B cell (primary cell): ENCODE measurements around the gene PARP8. TPM values are rescaled to one million over a fixed set of nuclear protein-coding genes. Genes with fewer than 3 reads are reported as not detected.

Experiments used
- ATAC-seq: fragments of 200-7000 bp; cut with Tn5 transposase; one replicate; pipeline ENCODE4 v1.10.0; 2021; ENCODE audit warnings: low read depth, mild to moderate bottlenecking, moderate number of reproducible peaks, moderate library complexity
- CTCF ChIA-PET: fragments of 350-600 bp; sonication (Branson Sonifier 250); formaldehyde crosslinking; loops from one replicate; lab custom pipeline; 2021; ENCODE audit warnings: antibody characterized with exemption, inconsistent platforms; lab: Charles Lee
- POLR2A ChIA-PET: fragments of 350-600 bp; sonication (Branson Sonifier 250); formaldehyde crosslinking; loops from one replicate; lab custom pipeline; 2021; ENCODE audit warnings: antibody characterized with exemption; lab: Charles Lee
- DNase-seq: peaks from one replicate; pipeline ENCODE4 v3.0.0; 2013
- H2AFZ ChIP-seq: 2 replicates; pipeline ENCODE4 v1.6.1; 2012; ENCODE audit warnings: mild to moderate bottlenecking, low read depth, low read length; ENCODE audit not compliant: insufficient read depth, poor library complexity, severe bottlenecking
- H3K27ac ChIP-seq, 2 donors: 1 replicate in 1 of 2; 2 replicates in 1 of 2; pipeline ENCODE4 v1.5.1; 2012 to 2013; ENCODE audit warnings: low read length in 2 of 2, mild to moderate bottlenecking in 2 of 2, moderate library complexity in 1 of 2
- H3K27me3 ChIP-seq, 4 experiments: fragments of 200-600 bp in 1 of 4; sonication (generic) in 1 of 4; replicated peaks in 1 of 4; 1 replicate in 2 of 4; 2 replicates in 2 of 4; pipeline versions ENCODE4 v1.6.1 to v1.7.0; 2013 to 2016; ENCODE audit warnings: low read length in 3 of 4, mild to moderate bottlenecking in 2 of 4, mixed read lengths in 1 of 4, moderate library complexity in 1 of 4; ENCODE audit not compliant: insufficient read depth in 4 of 4, control insufficient read depth in 3 of 4; ENCODE audit errors: control extremely low read depth in 1 of 4
- H3K36me3 ChIP-seq, 2 experiments: replicated peaks in 1 of 2; 1 replicate in 1 of 2; 2 replicates in 1 of 2; pipeline versions ENCODE4 v1.6.1 to v1.7.1; 2013; ENCODE audit warnings: low read length in 1 of 2; ENCODE audit not compliant: insufficient read depth in 2 of 2, control insufficient read depth in 1 of 2; ENCODE audit errors: control extremely low read depth in 1 of 2, extremely low read depth in 1 of 2
- H3K4me1 ChIP-seq, 2 donors: fragments of 200-600 bp in 1 of 2; sonication (generic) in 1 of 2; 1 replicate in 1 of 2; 2 replicates in 1 of 2; pipeline versions ENCODE4 v1.5.1 to v1.6.1; 2013 to 2017; ENCODE audit warnings: low read length in 2 of 2; ENCODE audit not compliant: control insufficient read depth in 2 of 2, insufficient read depth in 2 of 2
- H3K4me2 ChIP-seq: replicated peaks from 2 replicates; pipeline ENCODE3; 2012; ENCODE audit warnings: mild to moderate bottlenecking, low read depth, low read length; ENCODE audit not compliant: poor library complexity, severe bottlenecking
- H3K4me3 ChIP-seq, 5 experiments: fragments of 200-600 bp in 1 of 5; sonication (generic) in 1 of 5; 1 replicate in 3 of 5; 2 replicates in 2 of 5; pipeline versions ENCODE4 v1.5.1 to v1.7.0; 2011 to 2016; ENCODE audit warnings: low read length in 4 of 5, mild to moderate bottlenecking in 4 of 5, low read depth in 2 of 5, control low read depth in 1 of 5, moderate library complexity in 1 of 5; ENCODE audit not compliant: insufficient read depth in 1 of 5; ENCODE audit errors: control extremely low read depth in 1 of 5, extremely low read depth in 1 of 5
- H3K79me2 ChIP-seq: fragments of 200-600 bp; sonication (generic); one replicate; pipeline ENCODE4 v1.6.0; 2016; ENCODE audit warnings: low read length; ENCODE audit not compliant: control insufficient read depth, insufficient read depth
- H3K9ac ChIP-seq: fragments of 200-600 bp; sonication (generic); 2 replicates; pipeline ENCODE4 v1.6.1; 2017; ENCODE audit warnings: mild to moderate bottlenecking, low read length, moderate library complexity
- H3K9me3 ChIP-seq, 3 donors: one replicate each; pipeline versions ENCODE4 v1.6.1 to v1.7.1; 2013; ENCODE audit warnings: low read length in 2 of 3; ENCODE audit not compliant: control insufficient read depth in 2 of 3, insufficient read depth in 1 of 3; ENCODE audit errors: control extremely low read depth in 1 of 3
- H4K20me1 ChIP-seq: 2 replicates; pipeline ENCODE4 v1.6.0; 2012; ENCODE audit warnings: mild to moderate bottlenecking, low read length; ENCODE audit not compliant: insufficient read depth, control insufficient read depth, poor library complexity, severe bottlenecking
- H3K27ac Mint-ChIP-seq: one replicate; pipeline ENCODE4 v1.8.0; 2021; ENCODE audit warnings: mixed read lengths
- H3K27me3 Mint-ChIP-seq: one replicate; pipeline ENCODE4 v1.8.0; 2021; ENCODE audit warnings: mixed read lengths
- H3K4me1 Mint-ChIP-seq: one replicate; pipeline ENCODE4 v1.8.0; 2021; ENCODE audit warnings: mixed read lengths
- H3K4me3 Mint-ChIP-seq: one replicate; pipeline ENCODE4 v1.8.0; 2021; ENCODE audit warnings: mixed read lengths
- H3K9me3 Mint-ChIP-seq: one replicate; pipeline ENCODE4 v1.8.0; 2022; ENCODE audit warnings: mixed read lengths; ENCODE audit not compliant: insufficient read depth
- EZH2 ChIP-seq: IDR thresholded peaks from 2 replicates; pipeline ENCODE4 v1.6.1; 2012; ENCODE audit warnings: borderline replicate concordance, low read depth, mild to moderate bottlenecking, moderate library complexity, low read length; ENCODE audit not compliant: insufficient read depth, poor library complexity, severe bottlenecking
- WGBS: methylation state at CpG from one replicate; pipeline ENCODE4 v1.1.5; 2013; ENCODE audit warnings: missing lambda C conversion rate; ENCODE audit not compliant: insufficient coverage; 5-methylcytosine and 5-hydroxymethylcytosine counted together
- intact Hi-C: fragments of 100-400 bp; cut with micrococcal nuclease; formaldehyde crosslinking; loops from one replicate; pipeline ENCODE4 v1.10.0; 2022
- polyA plus RNA-seq: library from polyadenylated mRNA; depleted of rRNA; stranded (reverse); fragments of >200 nt; gene quantifications from 2 replicates; pipeline ENCODE4 v1.2.3, GENCODE V29; 2012
- total RNA-seq, 2 donors: library from RNA; stranded (reverse); fragments of 120-200 nt in 1 of 2; gene quantifications; 1 replicate in 1 of 2; 2 replicates in 1 of 2; pipeline versions ENCODE4 v1.2.3 to v1.2.4, GENCODE V29; 2013 to 2022
- TF ChIP-seq, protein P1 (sequence below): fragments of 200-600 bp; IDR thresholded peaks from one replicate; pipeline ENCODE4 v1.8.0; 2022; ENCODE audit warnings: antibody characterized with exemption, mild to moderate bottlenecking

The PARP8 gene
- total and polyA plus RNA-seq, 2 donors (not counting 1 experiment from before 2014, with no cell fraction given): 36.2 to 83.6 TPM

GRCh38 chr5:50853151-50853550, 186.7 kb downstream of the PARP8 start:
- Histone ChIP-seq H3K4me1 (peaks cover 42 to 47% of the 10 kb centered on the region in 2 donors), H3K27me3 (no peaks in the 10 kb centered on the region), H3K36me3 (no peaks in the 10 kb centered on the region), H2AFZ (peak overlapping the region; percentile 6), H3K9me3 (no peaks in the 10 kb centered on the region), H3K9ac (no peak overlapping the region), H3K4me2 (peak overlapping the region; percentile 54), H3K4me3 (no peak overlapping the region), H3K79me2 (no peaks in the 10 kb centered on the region), H3K27ac (peak overlapping the region; percentile 2 to 68), H4K20me1 (no peaks in the 10 kb centered on the region)
- TF ChIP-seq EZH2: no peak
- intact Hi-C loops: no loop called here
- H3K4me3 Mint-ChIP-seq: peak overlapping the region; percentile 6
- POLR2A ChIA-PET: no interaction called here
- peaks cover 60% of the 10 kb centered on the region for H3K4me1 Mint-ChIP-seq
- CTCF ChIA-PET: interaction anchor here (1.0 to 1.3 kb wide), 2 partner anchors 105 to 412 kb away, joined by 3 to 4 read pairs; partner anchors contain the start of gene EMB
- WGBS: 34% methylated on average over 2 of the region's 4 CpGs
- no peaks in the 10 kb centered on the region for H3K9me3 Mint-ChIP-seq
- peak overlapping the region; percentile 50 for H3K27ac Mint-ChIP-seq
- H3K27me3 Mint-ChIP-seq: no peaks in the 10 kb centered on the region
- DNase-seq (peak; percentile 83), ATAC-seq (peak; percentile 88)

DNA sequence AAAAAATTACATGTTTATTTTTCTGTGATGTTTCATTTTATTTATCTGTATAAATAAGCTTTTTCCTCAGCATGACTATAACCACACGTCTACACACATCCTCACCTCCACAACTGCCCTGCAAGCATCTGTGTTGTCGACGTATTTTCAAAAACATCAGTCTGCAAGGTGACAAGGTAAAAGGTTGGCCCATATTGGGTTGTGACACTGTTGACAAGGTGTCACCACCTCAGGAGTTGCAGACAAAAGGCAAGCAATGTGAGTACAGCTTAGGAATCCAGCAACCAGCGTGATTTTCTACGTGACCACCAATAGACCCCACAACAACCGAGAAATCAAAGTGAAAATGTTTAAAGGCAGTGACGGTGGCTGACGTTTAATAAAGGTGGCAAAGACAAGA, 187.6 kb downstream of the PARP8 start:
- Mint-ChIP-seq H3K4me3 (no peak overlapping the region), H3K27me3 (no peaks in the 10 kb centered on the region), H3K9me3 (no peaks in the 10 kb centered on the region), H3K4me1 (peaks cover 60% of the 10 kb centered on the region), H3K27ac (no peak overlapping the region)
- Histone ChIP-seq H3K4me2 (no peak overlapping the region), H3K4me3 (no peak overlapping the region), H3K9me3 (no peaks in the 10 kb centered on the region), H3K4me1 (peaks cover 42 to 47% of the 10 kb centered on the region in 2 donors), H3K9ac (no peak overlapping the region), H4K20me1 (no peaks in the 10 kb centered on the region), H3K79me2 (no peaks in the 10 kb centered on the region), H3K27me3 (no peaks in the 10 kb centered on the region), H3K36me3 (no peaks in the 10 kb centered on the region), H2AFZ (no peak overlapping the region), H3K27ac (no peak overlapping the region)
- no peak for DNase-seq
- intact Hi-C loops: no loop called here
- ChIA-PET CTCF (interaction anchor here (1.3 kb wide), 1 partner anchor 413 kb away, joined by 4 read pairs; the partner anchor contains the start of gene EMB), POLR2A (no interaction called here)
- 100% methylated on average over 1 of the region's 8 CpGs for WGBS
- ATAC-seq: no peak
- no peak for TF ChIP-seq EZH2
- TF ChIP-seq, protein P1, sequence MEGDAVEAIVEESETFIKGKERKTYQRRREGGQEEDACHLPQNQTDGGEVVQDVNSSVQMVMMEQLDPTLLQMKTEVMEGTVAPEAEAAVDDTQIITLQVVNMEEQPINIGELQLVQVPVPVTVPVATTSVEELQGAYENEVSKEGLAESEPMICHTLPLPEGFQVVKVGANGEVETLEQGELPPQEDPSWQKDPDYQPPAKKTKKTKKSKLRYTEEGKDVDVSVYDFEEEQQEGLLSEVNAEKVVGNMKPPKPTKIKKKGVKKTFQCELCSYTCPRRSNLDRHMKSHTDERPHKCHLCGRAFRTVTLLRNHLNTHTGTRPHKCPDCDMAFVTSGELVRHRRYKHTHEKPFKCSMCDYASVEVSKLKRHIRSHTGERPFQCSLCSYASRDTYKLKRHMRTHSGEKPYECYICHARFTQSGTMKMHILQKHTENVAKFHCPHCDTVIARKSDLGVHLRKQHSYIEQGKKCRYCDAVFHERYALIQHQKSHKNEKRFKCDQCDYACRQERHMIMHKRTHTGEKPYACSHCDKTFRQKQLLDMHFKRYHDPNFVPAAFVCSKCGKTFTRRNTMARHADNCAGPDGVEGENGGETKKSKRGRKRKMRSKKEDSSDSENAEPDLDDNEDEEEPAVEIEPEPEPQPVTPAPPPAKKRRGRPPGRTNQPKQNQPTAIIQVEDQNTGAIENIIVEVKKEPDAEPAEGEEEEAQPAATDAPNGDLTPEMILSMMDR: no peak
